ENCODE results near the gene SLC2A5. TPM values are rescaled to one million over a fixed set of nuclear protein-coding genes. Genes with fewer than 3 reads are reported as not detected.

The SLC2A5 gene, protein sequence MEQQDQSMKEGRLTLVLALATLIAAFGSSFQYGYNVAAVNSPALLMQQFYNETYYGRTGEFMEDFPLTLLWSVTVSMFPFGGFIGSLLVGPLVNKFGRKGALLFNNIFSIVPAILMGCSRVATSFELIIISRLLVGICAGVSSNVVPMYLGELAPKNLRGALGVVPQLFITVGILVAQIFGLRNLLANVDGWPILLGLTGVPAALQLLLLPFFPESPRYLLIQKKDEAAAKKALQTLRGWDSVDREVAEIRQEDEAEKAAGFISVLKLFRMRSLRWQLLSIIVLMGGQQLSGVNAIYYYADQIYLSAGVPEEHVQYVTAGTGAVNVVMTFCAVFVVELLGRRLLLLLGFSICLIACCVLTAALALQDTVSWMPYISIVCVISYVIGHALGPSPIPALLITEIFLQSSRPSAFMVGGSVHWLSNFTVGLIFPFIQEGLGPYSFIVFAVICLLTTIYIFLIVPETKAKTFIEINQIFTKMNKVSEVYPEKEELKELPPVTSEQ
- total RNA-seq: 10 to 100 TPM in 5 of 9 donors, 1 to 10 TPM in 3, under 1 TPM in 1; 0.50 to 29.9 (median 12.7) TPM
- 1 to 10 TPM; 2.4 to 5.7 (median 2.8) TPM for polyA plus RNA-seq
- long read RNA-seq, donor 1: 0 reads
- long read RNA-seq, donor 2: 0 reads
- long read RNA-seq, donor 3: 0 reads
- long read RNA-seq, donor 4, full-length matches to known transcripts: 6 of 11 reads
- long read RNA-seq, donor 4, partial matches to known transcripts: 3 of 11 reads
- long read RNA-seq, donor 4, other reads (novel, unspliced or antisense): 2 of 11 reads
- long read RNA-seq, donor 5, full-length matches to known transcripts: 12 of 23 reads
- long read RNA-seq, donor 5, partial matches to known transcripts: 6 of 23 reads
- long read RNA-seq, donor 5, other reads (novel, unspliced or antisense): 5 of 23 reads
- long read RNA-seq, donor 6, full-length matches to known transcripts: 1 of 1 reads
- long read RNA-seq, donor 6, partial matches to known transcripts: 0 of 1 reads
- long read RNA-seq, donor 6, other reads (novel, unspliced or antisense): 0 of 1 reads
- long read RNA-seq, donor 7: 0 reads
- long read RNA-seq, donor 8: 0 reads
- long read RNA-seq, donor 9: 0 reads
- long read RNA-seq, donor 10: 0 reads

DNA sequence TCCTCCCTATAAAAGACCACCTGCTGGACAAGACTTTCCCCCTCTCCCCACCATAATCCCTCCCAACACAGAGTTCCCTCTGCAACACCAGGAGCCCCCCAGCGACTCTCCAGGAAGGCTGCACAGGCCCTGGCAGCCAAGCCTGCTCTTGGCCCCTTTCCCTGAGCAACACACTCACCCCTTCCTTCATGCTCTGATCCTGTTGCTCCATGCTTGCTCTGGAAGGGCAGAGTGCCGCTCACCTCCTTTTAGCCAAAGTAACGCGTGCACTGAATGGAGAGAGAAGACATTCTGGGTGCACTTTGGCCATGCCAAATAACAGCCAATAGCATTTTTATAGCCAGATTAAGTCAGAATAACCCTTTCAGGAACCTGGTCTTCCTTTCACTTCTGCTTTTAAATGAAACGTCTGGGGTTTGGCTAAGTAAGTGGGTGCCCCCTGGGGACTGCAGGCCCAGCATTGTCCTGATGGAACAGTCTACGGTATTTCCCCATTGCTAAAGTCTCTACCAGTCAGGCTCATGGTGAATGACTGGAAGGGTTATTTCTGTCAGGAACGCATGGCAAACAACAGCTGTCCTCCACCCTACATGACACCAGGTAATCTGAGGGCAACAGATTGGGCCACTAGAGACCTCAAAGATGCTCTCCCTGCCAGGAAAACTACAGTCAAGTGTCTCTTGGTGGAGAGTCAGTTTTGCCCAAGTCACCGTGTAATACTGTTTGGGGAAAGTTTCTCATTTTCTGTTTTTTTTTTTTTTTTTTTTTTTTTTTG, at the start of gene SLC2A5:
TSS of gene SLC2A5 (minus strand) at position 310 of the 775 bp plus-strand sequence. CDS start at position 211, 99 bp downstream.
- Histone ChIP-seq H3K27ac (peak within 1 kb of the TSS in 2 of 5 donors; percentile 45 to 78), H3K4me3 (no peak within 1 kb of the TSS), H3K9me3 (replicated peaks in 1 of 3) (no peaks in the 10 kb centered on the region), H3K4me1 (replicated peaks in 1 of 2) (peaks cover 10 to 33% of the 10 kb centered on the region in 2 donors), H3K27me3 (no peaks in the 10 kb centered on the region), H3K36me3 (replicated peaks in 1 of 2) (no peaks in the 10 kb centered on the region)
- no peak for TF ChIP-seq POLR2A (IDR thresholded peaks at IDR 0.05)
- TF ChIP-seq, protein P1, sequence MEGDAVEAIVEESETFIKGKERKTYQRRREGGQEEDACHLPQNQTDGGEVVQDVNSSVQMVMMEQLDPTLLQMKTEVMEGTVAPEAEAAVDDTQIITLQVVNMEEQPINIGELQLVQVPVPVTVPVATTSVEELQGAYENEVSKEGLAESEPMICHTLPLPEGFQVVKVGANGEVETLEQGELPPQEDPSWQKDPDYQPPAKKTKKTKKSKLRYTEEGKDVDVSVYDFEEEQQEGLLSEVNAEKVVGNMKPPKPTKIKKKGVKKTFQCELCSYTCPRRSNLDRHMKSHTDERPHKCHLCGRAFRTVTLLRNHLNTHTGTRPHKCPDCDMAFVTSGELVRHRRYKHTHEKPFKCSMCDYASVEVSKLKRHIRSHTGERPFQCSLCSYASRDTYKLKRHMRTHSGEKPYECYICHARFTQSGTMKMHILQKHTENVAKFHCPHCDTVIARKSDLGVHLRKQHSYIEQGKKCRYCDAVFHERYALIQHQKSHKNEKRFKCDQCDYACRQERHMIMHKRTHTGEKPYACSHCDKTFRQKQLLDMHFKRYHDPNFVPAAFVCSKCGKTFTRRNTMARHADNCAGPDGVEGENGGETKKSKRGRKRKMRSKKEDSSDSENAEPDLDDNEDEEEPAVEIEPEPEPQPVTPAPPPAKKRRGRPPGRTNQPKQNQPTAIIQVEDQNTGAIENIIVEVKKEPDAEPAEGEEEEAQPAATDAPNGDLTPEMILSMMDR (IDR thresholded peaks at IDR 0.05): no peak
- 47 to 62% (median 54%) methylated on average over 8 of the region's 8 CpGs for WGBS, 4 donors
- intact Hi-C loops (cut with DNase I): no loop called here
- DNase-seq: peak in 2 of 7 donors; percentile 24 to 40

DNA sequence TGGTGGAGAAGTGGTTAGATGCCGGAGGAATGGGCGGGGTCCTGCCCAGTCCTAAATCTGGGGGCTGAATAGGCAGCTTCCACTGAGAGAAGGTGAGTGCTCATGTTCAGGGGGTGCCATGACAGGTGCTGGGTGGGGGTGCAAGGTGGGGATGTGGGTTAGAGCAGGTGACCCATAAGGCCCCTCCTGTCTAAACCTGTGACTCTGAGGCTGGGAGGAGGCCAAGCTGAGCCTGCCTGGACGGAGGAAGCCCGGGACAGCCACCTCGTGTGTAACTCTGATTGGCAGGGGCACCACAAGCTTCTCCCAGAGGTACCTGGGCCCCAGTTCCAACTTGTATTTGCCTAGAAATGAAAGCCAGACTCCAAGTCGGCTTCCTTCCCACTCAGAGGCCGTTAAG, 48.8 kb upstream of the SLC2A5 start:
- H3K27ac ChIP-seq: no peak overlapping the region
- H3K36me3 ChIP-seq (replicated peaks in 1 of 2): no peaks in the 10 kb centered on the region
- no peaks in the 10 kb centered on the region for H3K9me3 ChIP-seq (replicated peaks in 1 of 3)
- H3K4me3 ChIP-seq: no peak overlapping the region
- DNase-seq: no peak
- WGBS, 4 donors: 68 to 89% (median 87%) methylated on average over 4 to 7 of the region's 7 CpGs
- H3K4me1 ChIP-seq (replicated peaks in 1 of 2): no peaks in the 10 kb centered on the region
- no peaks in the 10 kb centered on the region for H3K27me3 ChIP-seq
- intact Hi-C loops (cut with DNase I): no loop called here
- no peak for TF ChIP-seq POLR2A (IDR thresholded peaks at IDR 0.05)
- TF ChIP-seq, protein P1 (IDR thresholded peaks at IDR 0.05): no peak

DNA sequence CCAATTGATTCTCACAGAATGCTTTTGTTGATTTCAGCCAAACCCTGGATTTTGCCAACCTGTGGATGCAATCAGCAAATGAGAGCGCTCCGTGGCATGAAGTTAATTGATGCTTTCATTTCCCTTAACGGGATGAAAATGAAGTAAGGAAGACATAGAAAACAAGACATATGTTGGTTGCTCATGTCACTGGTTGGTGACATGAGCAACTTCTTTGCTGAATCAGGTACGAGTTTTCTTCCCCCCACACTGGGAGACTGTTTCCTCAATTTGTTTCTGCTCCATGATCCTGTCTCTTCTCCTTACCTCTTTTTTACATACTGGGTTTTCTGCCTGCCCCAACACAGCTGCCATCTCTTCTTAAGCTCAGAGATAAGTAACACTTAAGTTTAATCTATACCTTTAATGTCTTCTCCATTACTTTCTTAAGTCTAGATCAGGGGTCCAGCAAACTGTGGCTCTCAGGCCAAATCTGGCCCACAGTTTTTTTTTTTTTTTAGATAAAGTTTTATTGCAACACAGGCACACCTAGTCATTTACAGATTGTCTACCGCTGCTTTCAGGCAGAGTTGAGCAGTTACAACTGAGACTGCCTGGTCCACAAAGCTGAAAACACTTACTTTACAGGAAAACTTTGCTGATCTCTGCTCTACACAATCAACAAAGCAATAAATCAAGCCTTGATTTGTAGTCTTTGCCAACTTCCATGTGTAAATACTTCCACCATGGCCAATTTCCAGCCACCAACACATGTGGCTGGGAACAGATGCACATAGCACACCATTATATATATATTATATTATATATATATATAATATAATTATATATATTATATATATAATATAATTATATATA, 46.1 kb upstream of the SLC2A5 start:
- 75 to 81% (median 79%) methylated on average over 5 of the region's 5 CpGs for WGBS, 4 donors
- intact Hi-C loops (cut with DNase I): no loop called here
- Histone ChIP-seq H3K4me3 (no peak overlapping the region), H3K27me3 (no peaks in the 10 kb centered on the region), H3K27ac (no peak overlapping the region), H3K9me3 (replicated peaks in 1 of 3) (no peaks in the 10 kb centered on the region), H3K4me1 (replicated peaks in 1 of 2) (peaks cover 0 to under 1% of the 10 kb centered on the region in 2 donors), H3K36me3 (replicated peaks in 1 of 2) (no peaks in the 10 kb centered on the region)
- no peak for TF ChIP-seq POLR2A (IDR thresholded peaks at IDR 0.05)
- TF ChIP-seq, protein P1 (IDR thresholded peaks at IDR 0.05): no peak
- peak in 2 of 7 donors; percentile 17 to 31 for DNase-seq

Data from adrenal gland (tissue), 19 donors.